ENCODE measurements around the gene CDC45. TPM values are rescaled to one million over a fixed set of nuclear protein-coding genes. Genes with fewer than 3 reads are reported as not detected.
"Not testable (repeated sequence)": the region's sequence is repeated elsewhere in the genome, so short reads cannot be mapped to it uniquely, and the experiment has no call there.

Gene CDC45, protein sequence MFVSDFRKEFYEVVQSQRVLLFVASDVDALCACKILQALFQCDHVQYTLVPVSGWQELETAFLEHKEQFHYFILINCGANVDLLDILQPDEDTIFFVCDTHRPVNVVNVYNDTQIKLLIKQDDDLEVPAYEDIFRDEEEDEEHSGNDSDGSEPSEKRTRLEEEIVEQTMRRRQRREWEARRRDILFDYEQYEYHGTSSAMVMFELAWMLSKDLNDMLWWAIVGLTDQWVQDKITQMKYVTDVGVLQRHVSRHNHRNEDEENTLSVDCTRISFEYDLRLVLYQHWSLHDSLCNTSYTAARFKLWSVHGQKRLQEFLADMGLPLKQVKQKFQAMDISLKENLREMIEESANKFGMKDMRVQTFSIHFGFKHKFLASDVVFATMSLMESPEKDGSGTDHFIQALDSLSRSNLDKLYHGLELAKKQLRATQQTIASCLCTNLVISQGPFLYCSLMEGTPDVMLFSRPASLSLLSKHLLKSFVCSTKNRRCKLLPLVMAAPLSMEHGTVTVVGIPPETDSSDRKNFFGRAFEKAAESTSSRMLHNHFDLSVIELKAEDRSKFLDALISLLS
- 0.82 TPM for total RNA-seq

DNA sequence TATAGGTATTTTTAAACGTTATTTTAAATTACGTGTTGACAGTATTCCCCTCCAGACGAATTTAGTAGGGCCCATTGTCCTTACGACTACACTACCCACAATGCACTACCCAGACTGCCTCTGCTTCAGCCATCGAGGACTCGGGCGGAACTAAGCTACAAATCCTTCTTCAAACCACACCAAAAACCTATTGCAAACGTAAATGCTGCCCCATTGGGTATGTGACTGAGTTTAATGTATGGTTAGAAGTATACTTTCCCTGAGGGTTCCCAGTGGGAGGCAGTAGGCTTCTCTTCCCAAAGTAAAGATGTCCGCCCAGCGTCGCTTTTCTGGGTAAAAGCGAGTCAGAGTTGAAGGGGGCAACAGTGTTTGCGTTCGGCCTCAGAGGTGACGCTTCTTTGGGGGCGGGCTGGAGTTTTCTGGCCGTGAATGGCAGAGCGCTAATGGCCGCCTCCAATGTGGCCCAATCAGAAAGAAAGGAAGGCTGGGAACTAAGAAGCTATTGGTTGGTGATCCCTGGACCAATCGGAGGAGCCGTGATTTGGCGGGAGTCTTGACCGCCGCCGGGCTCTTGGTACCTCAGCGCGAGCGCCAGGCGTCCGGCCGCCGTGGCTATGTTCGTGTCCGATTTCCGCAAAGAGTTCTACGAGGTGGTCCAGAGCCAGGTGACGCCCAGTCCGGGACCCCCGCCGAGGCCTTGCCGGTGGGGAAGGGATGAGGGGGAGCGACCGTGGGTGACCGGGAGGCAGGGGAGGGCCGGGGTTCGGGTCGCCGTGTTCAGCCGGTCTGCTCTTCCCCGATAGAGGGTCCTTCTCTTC lies at the start of gene CDC45:
CDC45 (plus strand) TSS at position 566 of the 818 bp plus-strand sequence; CDS start at position 615, 49 bp downstream.
- peak; percentile 95 for FAIRE-seq
- peak; percentile 95 to 96 for DNase-seq (ENCODE audit: low spot score in 2 of 2)

DNA sequence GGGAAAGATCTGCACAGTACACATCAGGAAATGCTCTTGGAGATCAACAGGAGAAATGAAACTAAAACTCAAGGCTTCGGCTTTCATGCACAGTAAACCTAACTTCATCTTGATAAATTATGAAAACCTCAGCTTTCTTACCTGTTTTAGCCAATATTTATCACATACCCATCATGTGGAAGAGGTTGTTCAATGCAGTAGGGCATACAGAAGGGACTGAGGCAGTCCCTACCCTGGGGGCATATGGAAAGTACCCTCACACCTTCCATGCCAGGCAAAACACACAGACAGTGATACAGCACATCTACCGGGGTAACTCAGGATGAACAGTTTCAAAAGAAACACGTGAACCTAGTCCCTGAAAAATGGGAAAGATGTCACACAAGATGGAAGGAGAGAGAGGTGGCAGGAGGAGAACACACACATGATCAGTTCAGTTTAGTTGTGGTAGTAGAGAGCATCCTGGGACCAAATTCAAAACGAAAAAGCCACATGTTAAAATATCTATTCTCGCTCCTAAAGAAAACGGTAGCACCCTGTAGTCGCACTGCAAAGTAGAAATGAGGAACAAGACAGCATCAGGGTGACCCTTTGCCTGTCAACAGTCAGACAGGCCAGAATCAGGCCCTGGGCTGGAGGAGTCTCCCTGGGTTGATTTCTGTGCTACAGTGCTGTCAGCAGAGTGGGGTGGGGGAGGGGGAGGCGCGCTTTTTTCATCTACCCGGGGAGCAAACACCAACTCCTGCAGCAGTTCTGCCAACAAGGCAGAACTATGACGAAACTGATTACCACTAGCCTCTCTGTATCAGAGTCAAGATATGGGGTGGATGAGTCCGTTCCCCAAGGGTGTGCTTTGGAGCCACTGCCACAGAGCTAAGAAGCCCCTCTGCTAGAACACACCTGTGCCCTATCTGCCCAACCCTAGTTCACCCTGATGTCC lies 49.5 kb upstream of the CDC45 start:
- FAIRE-seq (no peak), DNase-seq (ENCODE audit: low spot score in 2 of 2) (no peak)

DNA sequence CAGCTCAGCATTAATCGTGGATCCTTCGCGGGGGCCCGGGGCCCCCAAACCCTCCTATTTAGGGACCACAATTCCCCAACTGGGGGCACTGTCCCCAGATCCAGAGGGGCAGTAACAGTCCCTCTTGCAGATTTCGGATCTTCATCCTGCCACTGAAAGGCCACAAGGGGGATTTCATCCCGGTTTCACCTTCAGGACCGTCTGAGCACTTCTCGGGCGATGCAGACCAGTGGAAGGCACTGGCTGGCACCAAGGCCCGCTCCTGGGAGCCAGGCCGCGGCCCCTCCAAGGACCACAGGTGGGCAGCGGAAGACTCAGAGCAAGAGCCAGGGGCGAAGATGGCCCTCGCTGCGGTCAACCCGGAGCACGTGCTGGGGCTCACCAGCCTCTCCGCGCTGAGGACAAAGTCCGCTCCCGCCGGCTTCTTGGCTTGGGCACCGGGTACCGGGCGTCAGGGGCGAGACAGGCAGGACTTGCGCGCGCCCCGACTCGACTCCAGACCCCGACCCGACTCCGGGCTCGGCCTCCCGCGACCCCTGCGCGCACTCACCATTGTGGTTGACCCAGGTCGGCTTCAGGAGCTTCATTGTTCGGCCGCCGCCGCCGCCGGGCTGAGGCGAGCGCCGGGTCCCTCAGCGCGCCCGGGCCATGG lies 48.7 kb upstream of the CDC45 start:
- DNase-seq (ENCODE audit: low spot score in 2 of 2) (peak in 1 of 2 donors; percentile 14), FAIRE-seq (no peak)

- peak; percentile 78 to 90 for DNase-seq (ENCODE audit: low spot score in 2 of 2)
- FAIRE-seq, result no peak
Measured at GRCh38 chr22:19431649-19432132, 48.0 kb upstream of the CDC45 start, which contains the start of gene HIRA. Gene HIRA (minus strand): TSS chr22:19431733. CDS start chr22:19431476, 257 bp downstream.

DNA sequence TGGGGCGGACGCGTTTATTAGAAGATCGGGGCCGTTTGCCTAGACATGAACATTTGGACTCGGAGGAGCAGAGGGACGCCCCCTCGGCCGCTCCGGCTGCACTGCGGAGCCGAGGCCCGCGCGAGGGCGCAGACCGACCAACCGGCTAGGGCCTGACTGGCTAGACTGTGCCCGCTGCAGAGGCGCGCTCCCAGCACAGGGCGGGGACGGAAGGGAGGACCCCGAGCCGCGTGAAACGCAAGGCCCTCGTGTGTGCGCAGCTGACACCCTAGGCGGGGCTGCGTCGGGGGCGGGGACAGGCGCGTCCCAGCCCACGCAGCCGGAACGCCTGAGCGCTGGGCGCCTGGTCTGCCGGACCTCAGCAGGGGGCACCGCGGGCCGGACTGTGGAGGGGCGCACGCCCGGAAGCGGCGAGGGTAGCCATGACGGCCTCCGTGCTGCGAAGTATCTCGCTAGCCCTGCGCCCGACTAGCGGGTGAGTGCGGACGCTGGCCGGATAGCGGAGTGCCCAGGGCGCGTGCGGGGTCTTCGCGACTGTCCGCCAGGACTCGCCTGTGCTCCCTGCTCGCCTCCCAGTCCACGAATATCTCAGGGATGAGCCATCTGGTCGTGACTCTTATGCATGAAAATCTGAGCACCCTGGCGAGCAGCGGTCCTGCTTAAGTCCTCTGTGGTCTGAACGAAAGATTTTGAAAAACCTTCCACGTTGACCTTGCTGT lies 47.4 kb upstream of the CDC45 start, which contains the start of gene MRPL40:
MRPL40 (plus strand) TSS at position 413 of the 719 bp plus-strand sequence; CDS start at position 423, 10 bp downstream.
- DNase-seq (ENCODE audit: low spot score in 2 of 2), result peak; percentile 95 to 98
- FAIRE-seq, result no peak

DNA sequence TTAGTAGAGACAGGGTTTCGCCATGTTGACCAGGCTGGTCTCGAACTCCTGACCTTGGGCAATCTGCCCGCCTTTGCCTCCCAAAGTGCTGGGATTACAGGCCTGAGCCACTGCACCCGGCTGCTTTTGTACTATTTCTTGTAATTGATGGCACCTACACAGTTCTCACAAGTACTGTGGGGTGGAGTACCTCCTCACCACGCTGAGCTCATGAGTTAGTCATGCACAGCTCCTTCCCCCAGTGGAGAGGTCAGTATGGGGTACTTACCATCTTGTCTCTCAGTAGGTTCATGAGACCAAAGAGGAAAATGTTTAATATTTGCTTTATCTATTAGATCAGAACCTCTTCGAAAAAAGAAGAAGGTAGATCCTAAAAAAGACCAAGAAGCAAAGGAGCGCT lies 45.3 kb upstream of the CDC45 start:
- DNase-seq (ENCODE audit: low spot score in 2 of 2), result no peak

DNA sequence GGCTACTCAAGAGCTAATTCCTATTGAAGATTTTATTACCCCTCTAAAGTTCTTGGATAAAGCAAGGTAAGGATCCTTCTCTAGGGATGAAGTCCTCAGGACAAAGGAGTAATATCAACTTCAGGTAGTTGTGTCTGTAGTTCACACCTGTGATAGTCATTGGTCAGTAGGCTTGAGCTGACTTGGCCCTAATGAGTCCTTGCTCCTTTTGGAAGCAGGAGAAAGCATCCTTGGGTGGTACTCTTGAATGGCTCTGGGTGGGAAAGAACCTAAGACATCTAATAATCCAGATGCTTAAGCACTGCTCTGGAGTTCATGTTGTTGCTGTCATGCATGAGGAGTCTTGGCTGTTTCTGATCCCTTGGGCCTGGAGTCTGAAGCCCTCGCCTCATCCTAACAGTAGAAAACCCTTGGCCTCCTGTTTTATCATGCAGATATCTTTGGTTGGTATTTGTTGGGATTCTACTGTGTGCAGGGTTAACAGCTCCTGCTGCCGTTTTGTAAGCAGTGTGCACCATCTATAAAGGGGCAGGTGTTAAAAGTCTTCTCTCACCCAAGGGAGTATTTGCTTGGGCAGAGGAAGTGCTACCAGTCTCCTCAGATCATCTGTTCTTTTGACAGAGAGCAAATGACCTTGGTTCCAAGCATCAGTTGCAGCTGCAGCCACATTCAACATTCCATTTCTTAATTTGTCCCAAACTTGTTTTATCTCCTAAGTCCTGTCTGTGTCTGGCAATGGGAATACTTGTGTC lies 44.7 kb upstream of the CDC45 start:
- FAIRE-seq (no peak), DNase-seq (ENCODE audit: low spot score in 2 of 2) (no peak)

More for the DNA sequence above, 45.3 kb upstream of the CDC45 start:
- no peak for FAIRE-seq

- FAIRE-seq, result not testable (repeated sequence)
Measured at GRCh38 chr22:19436444-19437161, 43.1 kb upstream of the CDC45 start.

GRCh38 chr22:19438298-19438697 lies 41.4 kb upstream of the CDC45 start:
- FAIRE-seq, result no peak
- DNase-seq (ENCODE audit: low spot score in 2 of 2), result no peak

More at GRCh38 chr22:19436444-19437161, 43.1 kb upstream of the CDC45 start:
- DNase-seq (ENCODE audit: low spot score in 2 of 2), result not testable (repeated sequence)

DNA sequence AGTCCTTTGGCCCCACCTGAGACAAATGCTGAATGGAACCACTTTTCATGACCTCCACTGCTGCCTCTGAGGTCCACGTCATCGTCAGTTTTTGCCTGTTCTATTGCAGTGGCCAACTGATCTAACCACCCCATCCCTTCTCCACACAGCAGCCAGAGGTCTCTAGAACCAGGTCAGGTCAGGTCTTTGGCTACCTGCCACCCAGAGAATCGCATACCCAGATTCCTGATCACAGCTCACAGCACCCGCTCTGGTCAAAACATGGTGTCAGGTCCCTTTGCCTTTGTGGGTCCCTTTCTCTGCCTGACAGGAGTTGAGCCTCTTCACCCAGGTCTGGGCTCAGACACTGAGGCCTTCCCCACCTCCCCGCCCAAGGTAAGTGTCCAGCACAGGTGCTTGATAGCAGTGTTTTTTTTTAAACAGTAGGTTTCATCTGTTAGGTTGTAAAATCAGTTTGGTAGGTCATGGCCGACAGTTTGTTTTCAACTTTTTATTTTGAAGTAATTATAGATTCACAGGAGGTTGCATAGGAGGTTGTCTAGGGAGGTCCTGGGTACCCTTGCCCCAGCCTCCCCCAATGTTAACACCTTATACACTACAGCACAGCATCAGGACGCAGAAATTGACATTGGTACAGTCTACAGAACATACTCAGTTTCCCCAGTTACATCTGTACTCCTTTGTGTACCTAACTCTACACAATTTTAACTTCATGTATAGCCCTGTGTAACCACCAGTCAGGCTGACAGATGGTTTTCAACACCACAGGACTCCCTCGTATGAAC lies 39.1 kb upstream of the CDC45 start:
- FAIRE-seq, result no peak

GRCh38 chr22:19442166-19442565 lies 37.6 kb upstream of the CDC45 start:
- no peak for FAIRE-seq
- no peak for DNase-seq (ENCODE audit: low spot score in 2 of 2)

More for the DNA sequence above, 39.1 kb upstream of the CDC45 start:
- DNase-seq (ENCODE audit: low spot score in 2 of 2), result no peak

DNA sequence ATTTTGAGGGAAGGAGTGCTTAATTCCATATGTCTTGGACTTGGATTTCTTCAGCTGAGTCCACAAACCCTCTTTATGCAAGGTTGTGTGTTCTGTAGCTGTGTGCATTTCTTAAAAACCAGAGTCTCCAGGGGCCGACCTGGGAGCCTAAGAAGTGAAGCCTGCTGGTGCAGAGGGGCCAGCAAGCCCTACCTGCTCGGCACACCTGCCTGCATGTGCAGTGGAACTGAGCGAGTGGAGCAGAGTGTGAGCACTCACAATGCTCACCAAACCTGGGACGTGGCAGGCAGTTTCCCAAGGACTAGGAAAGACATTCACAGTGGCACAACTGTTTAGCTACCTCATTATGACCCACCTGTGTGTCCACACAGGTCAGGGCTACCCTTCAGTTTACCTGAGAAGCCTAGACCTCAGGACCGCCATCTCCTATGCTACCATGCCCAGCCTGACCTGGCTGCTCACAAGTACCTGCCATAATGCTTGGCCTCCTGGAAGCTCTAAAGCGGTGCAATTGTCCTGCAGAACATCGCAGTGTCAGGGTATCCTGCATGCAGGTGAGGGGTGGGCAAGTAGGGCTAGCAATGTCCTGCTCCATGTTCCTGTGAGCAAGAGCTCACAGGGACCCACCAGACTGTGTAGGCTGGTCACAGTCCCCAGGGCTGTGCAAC lies 36.0 kb upstream of the CDC45 start:
- FAIRE-seq (no peak), DNase-seq (ENCODE audit: low spot score in 2 of 2) (no peak)

- not testable (repeated sequence) for FAIRE-seq; DNase-seq (ENCODE audit: low spot score in 2 of 2)
Measured at GRCh38 chr22:19445279-19445982, 34.3 kb upstream of the CDC45 start.

DNA sequence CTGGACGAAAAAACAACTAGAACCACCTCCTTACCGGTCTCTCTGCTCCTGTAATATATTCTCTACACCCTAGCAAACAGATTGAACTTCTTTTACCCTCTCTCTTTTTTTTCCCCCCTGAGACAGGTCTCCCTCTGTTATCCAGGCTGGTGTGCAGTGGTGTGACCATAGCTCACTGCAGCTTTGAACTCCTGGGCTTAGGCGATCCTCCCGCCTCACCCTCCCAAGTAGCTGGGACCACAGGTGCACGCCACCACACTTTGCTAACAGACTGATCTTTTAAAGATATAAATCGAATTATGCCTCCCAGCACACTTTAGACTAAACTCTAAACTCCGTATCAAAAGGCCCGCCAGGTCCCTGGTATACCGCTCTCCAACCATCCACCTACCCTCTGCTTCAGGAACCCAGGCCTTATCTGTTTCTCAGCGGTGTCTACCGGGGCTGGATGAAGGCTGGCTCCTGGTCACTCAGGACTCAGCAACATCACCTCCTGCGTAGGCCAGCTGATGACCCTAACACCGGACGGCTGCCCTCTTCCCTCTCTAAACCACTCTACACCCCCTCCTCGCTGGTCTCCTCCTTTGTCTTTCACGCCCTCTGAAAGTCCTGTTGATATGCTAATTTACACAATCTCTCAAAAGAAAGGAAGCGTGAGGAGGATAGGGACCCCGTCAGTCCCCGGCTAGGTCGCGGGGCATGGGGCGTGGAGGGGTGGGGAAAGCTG lies 33.0 kb upstream of the CDC45 start:
- DNase-seq (ENCODE audit: low spot score in 2 of 2) (peak in 1 of 2 donors; percentile 34), FAIRE-seq (no peak)
